HL-60 (cell line): ENCODE measurements around the gene SLC22A7.
"Not testable (repeated sequence)": the region's sequence is repeated elsewhere in the genome, so short reads cannot be mapped to it uniquely, and the experiment has no call there.

ENCODE experiments used
- DNase-seq, 2 experiments: peaks; one replicate each; pipeline ENCODE4 v3.0.0-alpha.2; 2010 to 2020; ENCODE audit warnings: low read depth in 1 of 2, low spot score in 1 of 2
- H3K27ac ChIP-seq: fragments of 250-450 bp; sonication (Bioruptor Pico); replicated peaks from 2 replicates; pipeline ENCODE4 v1.5.1; 2020; ENCODE audit warnings: mild to moderate bottlenecking, moderate library complexity
- H3K27me3 ChIP-seq: fragments of 250-450 bp; sonication (Bioruptor Pico); 2 replicates; pipeline ENCODE4 v1.5.1; 2021; ENCODE audit warnings: mild to moderate bottlenecking, moderate library complexity; ENCODE audit not compliant: insufficient read depth, poor library complexity, severe bottlenecking
- H3K4me3 ChIP-seq: replicated peaks from 2 replicates; pipeline ENCODE4 v1.5.1; 2011; ENCODE audit warnings: mild to moderate bottlenecking, control low read depth, low read length; ENCODE audit not compliant: insufficient read depth
- CTCF ChIP-seq: IDR thresholded peaks from one replicate; pipeline ENCODE4 v1.5.1; 2011; ENCODE audit warnings: low read length, control low read depth, inconsistent platforms; ENCODE audit not compliant: insufficient read depth
- GABPA ChIP-seq: IDR thresholded peaks from 2 replicates; pipeline ENCODE4 v1.6.1; 2012; ENCODE audit warnings: low read depth
- POLR2AphosphoS5 ChIP-seq: IDR thresholded peaks from 2 replicates; pipeline ENCODE4 v1.6.1; 2012; ENCODE audit warnings: low read depth
- SPI1 ChIP-seq: IDR thresholded peaks from 2 replicates; pipeline ENCODE4 v1.6.1; 2012; ENCODE audit warnings: low read depth, mild to moderate bottlenecking, borderline replicate concordance
- TF ChIP-seq, protein P1 (sequence below): IDR thresholded peaks from 2 replicates; pipeline ENCODE4 v1.6.1; 2012; ENCODE audit warnings: low read depth; ENCODE audit not compliant: insufficient replicate concordance

The SLC22A7 gene

GRCh38 chr6:43338243-43338642 is 40.2 kb downstream of the SLC22A7 start:
- no peak for TF ChIP-seq GABPA
- no peak for TF ChIP-seq POLR2AphosphoS5
- TF ChIP-seq CTCF, result no peak
- TF ChIP-seq, protein P1, sequence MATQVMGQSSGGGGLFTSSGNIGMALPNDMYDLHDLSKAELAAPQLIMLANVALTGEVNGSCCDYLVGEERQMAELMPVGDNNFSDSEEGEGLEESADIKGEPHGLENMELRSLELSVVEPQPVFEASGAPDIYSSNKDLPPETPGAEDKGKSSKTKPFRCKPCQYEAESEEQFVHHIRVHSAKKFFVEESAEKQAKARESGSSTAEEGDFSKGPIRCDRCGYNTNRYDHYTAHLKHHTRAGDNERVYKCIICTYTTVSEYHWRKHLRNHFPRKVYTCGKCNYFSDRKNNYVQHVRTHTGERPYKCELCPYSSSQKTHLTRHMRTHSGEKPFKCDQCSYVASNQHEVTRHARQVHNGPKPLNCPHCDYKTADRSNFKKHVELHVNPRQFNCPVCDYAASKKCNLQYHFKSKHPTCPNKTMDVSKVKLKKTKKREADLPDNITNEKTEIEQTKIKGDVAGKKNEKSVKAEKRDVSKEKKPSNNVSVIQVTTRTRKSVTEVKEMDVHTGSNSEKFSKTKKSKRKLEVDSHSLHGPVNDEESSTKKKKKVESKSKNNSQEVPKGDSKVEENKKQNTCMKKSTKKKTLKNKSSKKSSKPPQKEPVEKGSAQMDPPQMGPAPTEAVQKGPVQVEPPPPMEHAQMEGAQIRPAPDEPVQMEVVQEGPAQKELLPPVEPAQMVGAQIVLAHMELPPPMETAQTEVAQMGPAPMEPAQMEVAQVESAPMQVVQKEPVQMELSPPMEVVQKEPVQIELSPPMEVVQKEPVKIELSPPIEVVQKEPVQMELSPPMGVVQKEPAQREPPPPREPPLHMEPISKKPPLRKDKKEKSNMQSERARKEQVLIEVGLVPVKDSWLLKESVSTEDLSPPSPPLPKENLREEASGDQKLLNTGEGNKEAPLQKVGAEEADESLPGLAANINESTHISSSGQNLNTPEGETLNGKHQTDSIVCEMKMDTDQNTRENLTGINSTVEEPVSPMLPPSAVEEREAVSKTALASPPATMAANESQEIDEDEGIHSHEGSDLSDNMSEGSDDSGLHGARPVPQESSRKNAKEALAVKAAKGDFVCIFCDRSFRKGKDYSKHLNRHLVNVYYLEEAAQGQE, result no peak
- no peak for TF ChIP-seq SPI1
- no peak overlapping the region for H3K4me3 ChIP-seq
- DNase-seq, result no peak
- no peak overlapping the region for H3K27ac ChIP-seq
- H3K27me3 ChIP-seq, result no peaks in the 10 kb centered on the region

GRCh38 chr6:43339168-43339567 is 41.1 kb downstream of the SLC22A7 start:
- DNase-seq, result no peak
- no peaks in the 10 kb centered on the region for H3K27me3 ChIP-seq
- TF ChIP-seq SPI1, result no peak
- TF ChIP-seq, protein P1, result no peak
- no peak for TF ChIP-seq POLR2AphosphoS5
- no peak for TF ChIP-seq CTCF
- no peak for TF ChIP-seq GABPA
- no peak overlapping the region for H3K4me3 ChIP-seq
- H3K27ac ChIP-seq, result no peak overlapping the region

GRCh38 chr6:43346243-43346642 is 48.2 kb downstream of the SLC22A7 start:
- not testable (repeated sequence) for H3K27me3 ChIP-seq, H3K27ac ChIP-seq, H3K4me3 ChIP-seq, DNase-seq

DNA sequence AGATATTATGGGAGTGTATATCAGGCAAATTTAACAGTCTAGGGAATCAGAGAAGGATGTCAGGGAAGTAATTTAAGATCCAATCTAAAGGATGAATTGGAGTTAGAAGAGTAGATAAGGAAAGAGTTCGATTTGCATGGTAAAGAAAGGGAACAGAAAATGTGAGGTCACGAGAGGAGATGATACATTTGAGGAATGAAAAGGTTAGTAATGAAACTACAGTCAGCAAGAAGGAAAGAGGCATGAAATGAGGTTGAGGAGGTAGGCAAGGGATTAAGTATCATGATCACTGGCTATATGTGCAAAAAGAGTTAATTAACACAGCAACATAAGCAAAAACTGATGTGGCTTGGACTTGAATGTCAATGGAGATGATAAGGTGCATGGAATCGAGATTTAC is 49.0 kb downstream of the SLC22A7 start:
- H3K4me3 ChIP-seq, result no peak overlapping the region
- TF ChIP-seq CTCF (no peak), POLR2AphosphoS5 (no peak), SPI1 (no peak), GABPA (no peak)
- TF ChIP-seq, protein P1, result no peak
- no peak overlapping the region for H3K27ac ChIP-seq
- DNase-seq, result no peak
- no peaks in the 10 kb centered on the region for H3K27me3 ChIP-seq
